D721Med (cell line): ENCODE results near the gene SLAMF7.

Experiments
- DNase-seq: peaks from one replicate; pipeline ENCODE4 v3.0.0; 2011; ENCODE audit warnings: low spot score; ENCODE audit not compliant: insufficient read length
- FAIRE-seq: peaks from 2 replicates; lab custom pipeline; 2011; peaks lifted over from hg19 to GRCh38; lab: Jason Lieb, UNC
- TF ChIP-seq, protein P1 (sequence below): IDR thresholded peaks from 2 replicates; pipeline ENCODE4 v1.5.1; 2012; ENCODE audit warnings: mild to moderate bottlenecking, control low read depth; ENCODE audit not compliant: insufficient read depth; ENCODE audit errors: missing control alignments

The SLAMF7 gene

DNA sequence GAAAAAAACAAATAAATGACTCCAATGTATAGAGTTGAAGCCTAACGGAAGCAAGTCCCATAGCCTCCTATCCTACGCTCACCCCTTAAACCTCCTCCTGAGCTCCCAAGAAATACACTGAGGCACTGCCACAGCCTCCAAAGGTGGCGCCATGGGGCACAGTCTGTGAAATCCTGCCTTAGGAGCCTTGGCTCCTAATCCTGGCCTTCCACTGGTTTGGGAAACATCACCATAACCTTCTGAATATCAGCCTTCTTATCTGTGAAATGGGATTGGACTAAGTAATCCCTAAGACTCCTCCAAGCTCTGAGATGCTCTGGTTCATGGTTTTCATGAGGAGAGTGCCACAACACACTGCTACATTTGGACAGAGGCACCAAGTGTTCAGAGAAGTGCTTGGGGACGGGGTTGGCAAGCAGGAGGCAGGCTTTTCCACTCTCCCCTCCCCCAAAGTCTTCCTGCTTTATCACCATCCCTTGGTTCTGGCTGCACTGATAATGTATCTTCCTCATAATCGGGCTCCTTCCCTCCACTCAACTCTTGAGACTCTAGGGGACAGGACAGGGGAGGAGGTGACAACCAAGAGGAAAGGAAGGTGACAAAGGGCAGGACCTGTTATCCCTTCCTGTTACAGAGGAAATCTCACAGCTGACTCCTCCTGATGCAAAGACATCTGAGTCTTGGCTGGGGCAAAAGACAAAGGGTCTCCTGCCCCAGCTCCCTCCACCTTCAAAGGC lies 2.7 kb downstream of the SLAMF7 start:
- TF ChIP-seq, protein P1, sequence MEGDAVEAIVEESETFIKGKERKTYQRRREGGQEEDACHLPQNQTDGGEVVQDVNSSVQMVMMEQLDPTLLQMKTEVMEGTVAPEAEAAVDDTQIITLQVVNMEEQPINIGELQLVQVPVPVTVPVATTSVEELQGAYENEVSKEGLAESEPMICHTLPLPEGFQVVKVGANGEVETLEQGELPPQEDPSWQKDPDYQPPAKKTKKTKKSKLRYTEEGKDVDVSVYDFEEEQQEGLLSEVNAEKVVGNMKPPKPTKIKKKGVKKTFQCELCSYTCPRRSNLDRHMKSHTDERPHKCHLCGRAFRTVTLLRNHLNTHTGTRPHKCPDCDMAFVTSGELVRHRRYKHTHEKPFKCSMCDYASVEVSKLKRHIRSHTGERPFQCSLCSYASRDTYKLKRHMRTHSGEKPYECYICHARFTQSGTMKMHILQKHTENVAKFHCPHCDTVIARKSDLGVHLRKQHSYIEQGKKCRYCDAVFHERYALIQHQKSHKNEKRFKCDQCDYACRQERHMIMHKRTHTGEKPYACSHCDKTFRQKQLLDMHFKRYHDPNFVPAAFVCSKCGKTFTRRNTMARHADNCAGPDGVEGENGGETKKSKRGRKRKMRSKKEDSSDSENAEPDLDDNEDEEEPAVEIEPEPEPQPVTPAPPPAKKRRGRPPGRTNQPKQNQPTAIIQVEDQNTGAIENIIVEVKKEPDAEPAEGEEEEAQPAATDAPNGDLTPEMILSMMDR, result no peak
- no peak for FAIRE-seq

DNA sequence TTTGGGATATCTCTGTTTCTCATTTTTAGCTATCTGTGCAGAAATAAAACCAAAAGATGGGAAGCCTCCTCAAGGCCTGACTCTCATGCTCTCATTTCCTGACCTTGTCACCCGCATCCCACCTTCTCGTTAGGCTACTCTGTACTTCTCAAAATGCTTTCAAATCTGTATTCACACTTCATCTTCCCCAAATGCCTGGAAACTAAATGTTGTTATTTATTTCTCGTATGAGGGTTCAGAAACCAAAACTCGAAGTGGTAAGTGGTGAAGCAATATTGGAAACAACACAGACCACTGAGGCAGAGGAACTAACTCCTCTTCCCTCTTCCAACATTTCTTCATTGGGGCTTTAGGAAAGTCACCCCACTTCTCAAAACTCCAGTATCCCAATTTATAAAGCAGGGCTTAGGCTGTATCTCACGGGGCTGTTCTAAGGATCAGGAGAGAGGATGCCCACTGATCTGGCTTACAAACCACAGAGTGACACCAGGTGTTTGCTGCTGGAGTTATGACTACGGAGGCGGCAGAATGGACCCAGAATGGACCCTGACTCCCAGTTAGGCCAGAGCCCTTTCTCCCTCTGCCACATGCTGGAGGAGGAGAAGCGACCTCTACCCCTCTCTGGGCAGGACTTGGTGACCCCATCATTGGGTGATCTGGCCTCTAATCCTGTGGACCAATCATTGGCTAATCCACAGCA lies 3.5 kb downstream of the SLAMF7 start:
- DNase-seq (no peak), FAIRE-seq (no peak)
- TF ChIP-seq, protein P1, result no peak

More for the DNA sequence above, 2.7 kb downstream of the SLAMF7 start:
- no peak for DNase-seq

DNA sequence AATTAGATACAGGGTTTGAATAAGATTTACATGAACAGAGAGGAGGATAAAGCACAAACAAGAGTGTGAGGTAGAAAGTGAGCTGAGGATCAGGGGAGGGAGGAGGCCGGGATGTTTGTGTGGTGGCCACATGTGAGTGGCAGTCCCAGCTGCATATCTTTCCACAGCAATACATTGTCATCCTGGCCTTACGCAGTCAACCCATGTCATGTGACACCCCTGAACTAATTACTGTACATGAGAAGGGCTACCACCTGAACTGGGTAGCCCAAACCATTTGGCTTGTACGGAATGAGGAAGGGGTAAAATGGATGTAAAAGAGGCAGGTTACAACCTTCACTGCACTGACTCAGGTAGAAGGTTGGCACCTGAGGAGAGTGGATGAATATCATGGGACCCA lies 4.2 kb downstream of the SLAMF7 start:
- TF ChIP-seq, protein P1, result no peak
- FAIRE-seq (no peak), DNase-seq (no peak)

DNA sequence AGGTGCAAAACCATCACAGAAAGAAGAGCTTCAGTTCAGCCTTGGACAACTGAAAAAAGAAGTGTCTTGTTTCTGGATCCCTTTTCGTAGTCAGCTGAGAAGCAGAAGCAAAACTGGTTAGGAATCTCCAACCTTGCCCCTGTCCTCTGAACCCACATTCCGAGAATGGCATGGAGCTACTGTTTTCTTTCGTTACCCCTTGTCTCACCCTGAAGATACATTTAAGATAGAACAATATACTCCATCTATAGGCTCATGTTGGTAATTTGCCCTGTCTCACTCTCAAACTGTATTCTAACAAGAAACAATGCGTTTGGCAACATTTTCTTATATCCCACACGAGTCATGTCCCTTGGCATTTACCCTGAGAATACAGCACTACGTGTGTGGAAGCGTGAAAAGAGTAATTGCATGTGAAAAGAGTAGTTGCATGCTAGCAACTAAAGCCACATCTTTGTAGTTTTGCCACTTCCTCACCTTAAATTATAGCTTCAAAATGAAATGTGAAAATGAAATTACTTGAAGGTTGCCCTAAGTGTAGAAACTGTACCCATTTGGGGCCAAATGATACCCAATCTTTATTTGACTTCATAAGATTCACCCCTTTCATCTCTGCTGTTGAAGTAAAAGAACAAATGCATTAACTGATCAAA lies 5.3 kb downstream of the SLAMF7 start:
- no peak for FAIRE-seq
- DNase-seq, result no peak
- TF ChIP-seq, protein P1, result no peak

DNA sequence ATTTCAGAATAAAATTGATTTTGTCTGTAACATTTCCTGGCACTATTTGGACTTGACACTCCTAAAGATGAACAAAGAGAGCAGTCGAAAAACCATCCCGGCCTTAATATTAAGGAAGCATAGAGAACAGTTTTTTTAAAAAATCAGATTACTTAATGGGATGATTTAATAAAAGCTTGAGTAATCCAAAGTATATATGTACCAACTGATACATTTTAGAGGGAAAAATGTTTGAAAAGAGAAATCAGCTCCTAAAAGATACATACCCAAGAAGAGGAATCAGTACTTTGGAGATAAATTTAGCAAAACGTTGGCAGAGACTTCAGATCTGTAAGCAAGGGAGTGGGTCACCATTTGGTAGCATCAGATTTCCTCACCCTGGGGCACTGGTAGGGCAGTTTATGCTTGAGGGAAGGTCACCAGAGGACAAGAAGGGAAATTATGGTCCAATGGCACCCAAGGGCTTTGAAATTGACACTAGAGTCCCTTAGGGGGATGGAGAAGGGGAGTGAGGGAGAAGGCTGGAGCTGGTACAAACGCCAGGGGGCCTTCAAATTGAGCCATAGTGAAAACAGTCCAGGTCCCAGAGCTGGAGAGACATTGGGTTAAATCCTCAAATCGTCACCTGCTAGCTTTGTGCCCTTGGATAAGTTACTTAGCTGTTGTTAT lies 5.9 kb downstream of the SLAMF7 start:
- FAIRE-seq, result no peak
- TF ChIP-seq, protein P1, result no peak
- DNase-seq, result no peak

DNA sequence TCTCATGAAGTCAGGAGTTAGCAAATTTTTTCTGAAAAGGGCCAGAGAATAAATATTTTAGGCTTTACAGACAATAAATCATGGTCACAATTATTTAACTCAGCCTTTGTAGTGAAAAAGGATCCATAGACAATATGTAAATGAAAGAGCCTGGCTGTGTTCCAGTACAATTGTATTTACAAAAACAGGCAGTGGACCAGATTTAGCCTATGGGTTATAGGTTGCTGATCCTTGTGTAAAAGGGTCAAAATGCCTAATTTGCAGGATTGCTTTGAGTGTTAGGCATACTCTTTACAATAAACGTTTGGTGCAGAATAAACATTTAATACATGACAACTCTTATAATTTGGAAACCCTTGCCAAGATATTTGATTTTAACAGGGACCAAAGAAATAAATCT lies 6.5 kb downstream of the SLAMF7 start:
- TF ChIP-seq, protein P1, result no peak
- FAIRE-seq (no peak), DNase-seq (no peak)
